Lower leg skin (tissue), 4 donors: Measurements from ENCODE around the gene COL18A1. TPM values are rescaled to one million over a fixed set of nuclear protein-coding genes. Genes with fewer than 3 reads are reported as not detected.

ENCODE experiments used
- DNase-seq, 2 donors: peaks; one replicate each; pipeline ENCODE4 v3.0.0-alpha.2; 2019; ENCODE audit warnings: low spot score in 2 of 2
- H3K4me3 ChIP-seq: fragments of 200-600 bp; sonication (generic); 2 replicates; pipeline ENCODE4 v1.5.1; 2017; ENCODE audit warnings: mild to moderate bottlenecking, low read depth; ENCODE audit not compliant: poor library complexity, severe bottlenecking
- CTCF ChIP-seq, 3 donors: fragments of 450-650 bp; IDR thresholded peaks; one replicate each; pipeline ENCODE4 v1.5.1; 2016; ENCODE audit warnings: antibody characterized with exemption in 3 of 3, mild to moderate bottlenecking in 3 of 3, moderate library complexity in 2 of 3
- POLR2A ChIP-seq, 2 donors: fragments of 450-650 bp; IDR thresholded peaks; one replicate each; pipeline ENCODE4 v1.6.1; 2016 to 2017; ENCODE audit warnings: antibody characterized with exemption in 2 of 2, mild to moderate bottlenecking in 1 of 2, moderate library complexity in 1 of 2
- WGBS, 2 donors: methylation state at CpG; one replicate each; pipeline ENCODE4 v1.1.5; 2018; 5-methylcytosine and 5-hydroxymethylcytosine counted together
- intact Hi-C: fragments of 100-400 bp; cut with DNase I; formaldehyde crosslinking; loops from one replicate; pipeline ENCODE4 v1.15.0; 2023; ENCODE audit warnings: low total_unique reads
- total RNA-seq, 4 donors: library from RNA; depleted of rRNA; stranded (reverse); fragments of >200 nt; gene quantifications; one replicate each; pipeline ENCODE4 v1.1.0, GENCODE V29; 2016

COL18A1 gene
- total RNA-seq, 4 donors from 2014 or later, result 63.3 to 126 (median 85.9) TPM

DNA sequence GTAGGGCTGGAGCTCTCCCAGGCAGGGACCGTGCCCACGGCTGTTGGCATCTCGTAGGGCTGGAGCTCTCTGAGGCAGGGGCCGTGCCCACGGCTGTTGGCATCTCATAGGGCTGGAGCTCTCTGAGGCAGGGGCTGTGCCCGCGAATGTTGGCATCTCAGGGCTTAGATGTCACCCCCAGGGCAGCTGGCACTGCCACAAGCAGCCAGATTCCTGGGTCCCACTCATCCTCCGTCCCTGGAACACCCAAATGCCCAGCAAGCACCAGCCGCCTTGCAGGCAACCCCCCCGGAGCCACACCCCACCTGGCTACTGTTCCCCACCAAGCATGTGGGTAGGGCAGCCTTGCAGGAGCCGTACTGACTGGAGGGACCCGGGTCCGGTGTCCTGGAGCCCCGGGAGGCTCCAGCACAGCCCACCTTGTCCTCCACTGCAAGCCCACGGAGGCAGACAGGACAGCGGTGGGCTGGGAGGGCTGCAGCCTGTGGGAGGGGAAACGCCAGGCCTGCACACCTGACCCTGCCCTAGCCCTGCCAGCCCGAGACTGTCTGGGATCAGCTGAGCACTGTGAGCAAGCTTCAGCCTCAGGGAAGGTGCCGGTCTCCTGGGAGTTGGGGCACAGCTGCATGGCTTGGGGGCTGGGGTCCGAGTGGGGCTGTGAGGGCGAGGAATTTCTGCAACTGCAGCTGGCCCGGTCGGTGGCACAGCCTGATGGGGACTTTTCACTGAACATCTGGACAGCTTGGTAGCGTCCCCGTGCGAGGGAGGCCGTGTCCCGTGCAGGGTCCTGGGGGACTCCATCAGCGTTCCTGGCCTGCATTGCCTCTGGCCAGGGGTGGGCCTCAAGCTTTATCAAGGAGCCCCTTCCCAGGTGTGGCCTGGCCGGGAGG, 53.6 kb downstream of the COL18A1 start:
- H3K4me3 ChIP-seq, result no peak overlapping the region
- DNase-seq, result no peak
- intact Hi-C loops, result no loop called here
- TF ChIP-seq CTCF (IDR thresholded peaks at IDR 0.05) (no peak), POLR2A (IDR thresholded peaks at IDR 0.05) (no peak)
- 77 to 78% methylated on average over 17 to 18 of the region's 30 CpGs for WGBS, 2 donors

DNA sequence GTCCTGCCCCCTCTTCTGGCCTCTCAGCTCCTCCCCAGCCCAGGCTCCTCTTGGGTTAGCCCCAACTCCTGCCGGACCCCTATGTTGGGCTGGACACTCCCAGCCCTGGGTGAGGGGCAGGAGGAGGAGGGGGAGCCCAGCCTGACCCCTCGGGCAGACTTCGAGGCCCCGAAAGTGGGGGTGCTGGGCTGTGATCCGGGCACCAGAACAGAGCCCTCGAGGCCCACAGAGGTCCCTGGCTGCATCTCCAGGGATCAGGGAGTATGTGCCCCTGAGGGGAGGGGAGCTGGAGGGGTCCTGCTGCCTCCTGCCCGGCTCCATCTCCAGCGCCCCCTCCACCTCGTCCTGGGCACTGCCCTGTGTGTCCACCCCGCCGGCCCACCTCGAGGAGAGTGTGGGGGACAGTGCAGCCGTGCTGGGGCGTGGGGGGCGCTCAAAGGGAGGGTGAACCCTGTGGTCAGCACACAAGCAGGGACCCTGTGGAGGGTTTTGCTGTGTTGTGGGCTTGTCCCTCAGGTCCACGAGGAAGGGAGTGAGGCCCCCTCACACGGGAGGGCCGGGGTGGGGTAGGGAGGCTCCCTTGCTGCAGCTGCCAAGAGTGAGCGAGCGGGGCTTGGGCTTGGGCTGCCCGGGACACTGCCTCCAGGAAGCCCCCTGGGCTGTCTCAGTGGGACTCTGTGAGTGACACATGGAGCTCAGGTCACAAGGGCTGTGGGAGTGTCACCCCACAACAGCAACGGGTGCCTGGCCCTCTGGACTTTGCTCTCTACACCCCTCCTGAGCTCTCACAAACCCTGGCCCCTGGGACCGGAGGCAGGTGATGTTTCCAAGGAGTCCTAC, 54.4 kb downstream of the COL18A1 start:
- DNase-seq, result no peak
- TF ChIP-seq CTCF (IDR thresholded peaks at IDR 0.05) (no peak), POLR2A (IDR thresholded peaks at IDR 0.05) (no peak)

DNA sequence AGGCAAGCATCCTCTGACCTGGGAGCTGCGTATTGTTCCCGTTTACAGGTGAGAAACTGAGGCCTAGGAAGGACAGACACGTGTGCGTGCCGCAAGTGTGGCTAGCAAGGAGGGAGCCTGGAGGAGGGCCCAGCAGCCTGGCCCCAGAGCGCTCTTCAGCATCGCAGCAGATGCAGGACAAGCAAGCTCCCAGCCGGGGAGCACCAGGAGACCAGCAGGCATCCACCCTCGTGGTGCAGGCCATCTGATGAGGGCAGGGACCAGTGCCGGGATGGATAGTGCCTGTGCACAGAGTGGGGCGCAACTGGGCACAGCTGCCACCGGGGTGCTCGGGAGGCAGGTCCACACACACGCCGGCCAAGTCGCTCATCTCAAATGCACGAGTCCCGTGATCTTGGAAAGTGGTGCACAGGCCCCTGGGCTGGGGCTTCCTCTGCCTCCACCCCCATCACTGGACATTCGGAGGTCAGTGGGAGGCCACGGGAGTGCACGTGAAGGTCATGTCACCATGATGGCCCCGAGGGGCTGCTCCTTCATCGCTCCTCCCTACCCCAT, 55.1 kb downstream of the COL18A1 start:
- TF ChIP-seq POLR2A (IDR thresholded peaks at IDR 0.05) (no peak), CTCF (IDR thresholded peaks at IDR 0.05) (no peak)
- intact Hi-C loops, result no loop called here
- 95 to 97% methylated on average over 13 to 15 of the region's 23 CpGs for WGBS, 2 donors
- no peak overlapping the region for H3K4me3 ChIP-seq
- DNase-seq, result no peak

More for the DNA sequence above, 54.4 kb downstream of the COL18A1 start:
- intact Hi-C loops, result no loop called here
- WGBS, 2 donors, result 91 to 93% methylated on average over 12 to 20 of the region's 23 CpGs
- H3K4me3 ChIP-seq, result no peak overlapping the region

DNA sequence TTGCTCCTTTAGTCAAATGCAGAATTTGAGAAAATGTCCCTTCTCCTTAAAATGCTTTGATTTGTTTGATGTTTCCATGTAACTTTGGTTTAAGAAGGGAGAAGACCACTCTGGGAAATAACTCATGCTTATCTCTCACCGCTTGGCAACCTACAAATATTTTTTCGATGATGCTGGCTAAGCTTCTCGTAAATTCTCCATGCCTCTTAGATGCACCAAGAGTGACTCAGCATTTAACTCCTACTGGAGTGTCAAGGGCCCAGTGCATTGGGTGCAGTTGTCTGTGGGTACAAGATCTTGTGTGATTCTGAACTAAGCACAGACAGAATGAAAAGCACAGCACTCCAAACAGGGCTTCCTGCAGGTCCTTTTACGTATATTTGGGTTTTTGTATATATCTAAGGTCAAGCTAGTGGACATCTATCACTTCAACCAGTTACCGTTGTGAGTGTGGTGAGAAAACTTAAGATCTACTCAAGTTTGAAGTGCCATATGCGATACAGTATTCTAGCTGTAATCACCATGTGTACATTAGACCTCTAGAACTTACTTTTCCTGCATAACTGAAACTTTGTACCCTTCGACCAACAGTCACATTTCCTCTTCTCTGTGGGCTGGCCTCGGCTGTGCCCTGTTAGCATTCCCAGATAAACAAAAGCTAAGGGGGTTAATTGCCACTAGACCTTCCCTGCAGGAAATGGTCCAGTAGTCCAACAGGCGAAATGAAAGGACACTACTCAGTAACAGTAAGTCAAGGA, 55.8 kb downstream of the COL18A1 start:
- intact Hi-C loops, result no loop called here
- DNase-seq, result no peak
- WGBS, 2 donors, result 79 to 85% methylated on average over 9 of the region's 9 CpGs
- TF ChIP-seq CTCF (IDR thresholded peaks at IDR 0.05) (no peak), POLR2A (IDR thresholded peaks at IDR 0.05) (no peak)
- no peak overlapping the region for H3K4me3 ChIP-seq

- no peak overlapping the region for H3K4me3 ChIP-seq
- TF ChIP-seq CTCF (IDR thresholded peaks at IDR 0.05) (no peak), POLR2A (IDR thresholded peaks at IDR 0.05) (no peak)
- DNase-seq, result no peak
- 80 to 89% methylated on average over 5 of the region's 5 CpGs for WGBS, 2 donors
- intact Hi-C loops, result no loop called here
Observed at GRCh38 chr21:45461369-45461750, 56.4 kb downstream of the COL18A1 start.
